GM12874 (cell line): ENCODE data around the gene CNTNAP2.

Source experiments
- CTCF ChIP-seq: IDR thresholded peaks from 2 replicates; pipeline ENCODE4 v1.5.1; 2011; ENCODE audit warnings: low read depth, mild to moderate bottlenecking, control low read depth, low read length, moderate library complexity; ENCODE audit not compliant: insufficient read depth

The CNTNAP2 gene

GRCh38 chr7:148319316-148319808, 2202.8 kb downstream of the CNTNAP2 start:
- TF ChIP-seq CTCF, result no peak

- TF ChIP-seq CTCF, result no peak
Observed at GRCh38 chr7:148325208-148325607, 2208.6 kb downstream of the CNTNAP2 start.

- TF ChIP-seq CTCF, result no peak
Observed at GRCh38 chr7:148327379-148327778, 2210.8 kb downstream of the CNTNAP2 start.

GRCh38 chr7:148328906-148329305, 2212.3 kb downstream of the CNTNAP2 start:
- TF ChIP-seq CTCF, result no peak

- no peak for TF ChIP-seq CTCF
Observed at GRCh38 chr7:148330124-148330818, 2213.7 kb downstream of the CNTNAP2 start.

GRCh38 chr7:148330822-148331221, 2214.2 kb downstream of the CNTNAP2 start:
- TF ChIP-seq CTCF, result no peak

- no peak for TF ChIP-seq CTCF
Observed at GRCh38 chr7:148332191-148333186, 2215.9 kb downstream of the CNTNAP2 start.
